Kidney (tissue), 14 donors: ENCODE data around the gene USP40. TPM values are rescaled to one million over a fixed set of nuclear protein-coding genes. Genes with fewer than 3 reads are reported as not detected.

ENCODE experiments used
- DNase-seq, 5 donors: peaks; one replicate each; pipeline ENCODE4 v3.0.0-alpha.2; 2013 to 2020
- FAIRE-seq: peaks from 2 replicates; lab custom pipeline; 2012; peaks lifted over from hg19 to GRCh38; lab: Jason Lieb, UNC
- H3K27ac ChIP-seq, 2 donors: one replicate each; pipeline ENCODE4 v1.7.0; 2013; ENCODE audit warnings: low read depth in 2 of 2, low read length in 2 of 2, inconsistent platforms in 1 of 2
- H3K27me3 ChIP-seq: one replicate; pipeline ENCODE4 v1.7.1; 2013; ENCODE audit warnings: low read length, inconsistent platforms; ENCODE audit not compliant: control insufficient read depth, insufficient read depth
- H3K36me3 ChIP-seq, 3 donors: one replicate each; pipeline versions ENCODE4 v1.7.0 to v1.7.1; 2013; ENCODE audit warnings: low read length in 3 of 3, control low read depth in 1 of 3, inconsistent platforms in 1 of 3; ENCODE audit not compliant: insufficient read depth in 3 of 3, control insufficient read depth in 2 of 3
- H3K4me1 ChIP-seq, 3 donors: one replicate each; pipeline versions ENCODE4 v1.7.0 to v1.7.1; 2013; ENCODE audit warnings: low read length in 3 of 3, inconsistent platforms in 1 of 3, low read depth in 1 of 3; ENCODE audit not compliant: control insufficient read depth in 2 of 3, insufficient read depth in 2 of 3
- H3K4me3 ChIP-seq, 3 donors: one replicate each; pipeline versions ENCODE4 v1.7.0 to v1.8.1; 2013; ENCODE audit warnings: low read length in 3 of 3, control low read depth in 1 of 3, inconsistent platforms in 1 of 3
- H3K9ac ChIP-seq, 3 donors: one replicate each; pipeline versions ENCODE4 v1.7.0 to v1.7.1; 2013; ENCODE audit warnings: low read length in 3 of 3, control low read depth in 1 of 3, inconsistent platforms in 1 of 3
- H3K9me3 ChIP-seq, 3 donors: one replicate each; pipeline versions ENCODE4 v1.7.0 to v1.7.1; 2013; ENCODE audit warnings: low read length in 3 of 3, control low read depth in 1 of 3, inconsistent platforms in 1 of 3; ENCODE audit not compliant: control insufficient read depth in 2 of 3, insufficient read depth in 1 of 3
- intact Hi-C: fragments of 100-400 bp; cut with DNase I; formaldehyde crosslinking; loops from one replicate; pipeline ENCODE4 v1.11.1; 2022
- polyA plus RNA-seq: library from polyadenylated mRNA; stranded (reverse); fragments of 350-450 nt; fragmentation: Illumina TruSeq; extraction: RNeasy Lipid Tissue Mini Kit (QIAGEN cat#74804); gene quantifications from one replicate; pipeline ENCODE4 v1.2.3, GENCODE V29; 2014; ENCODE audit warnings: low read depth, low replicate concordance; ENCODE audit not compliant: insufficient read depth
- total RNA-seq: library from RNA; stranded (reverse); fragmentation: NEBNext Ultra II Directional; extraction: Animal tissue kit (Norgen Biotek cat#: 25700); gene quantifications from one replicate; pipeline ENCODE4 v1.2.1, GENCODE V29; 2021
- TF ChIP-seq, protein P1 (sequence below): IDR thresholded peaks from 3 replicates; pipeline ENCODE4 v1.5.1; 2012; ENCODE audit warnings: mild to moderate bottlenecking, moderate library complexity, borderline replicate concordance; ENCODE audit not compliant: insufficient read depth; ENCODE audit errors: extremely low read depth
- donor health status: control.
- donor health status: control.
- donor health status: control.
- donor health status: control.
- donor health status: control.
- donor health status: DM: yes; HTN: yes; CAD: no.
- donor health status: Normal renal cell carcinoma (clear cell type).

The USP40 gene
- total and polyA plus RNA-seq, 2 donors from 2014 or later = 28.5 to 51.6 TPM

DNA sequence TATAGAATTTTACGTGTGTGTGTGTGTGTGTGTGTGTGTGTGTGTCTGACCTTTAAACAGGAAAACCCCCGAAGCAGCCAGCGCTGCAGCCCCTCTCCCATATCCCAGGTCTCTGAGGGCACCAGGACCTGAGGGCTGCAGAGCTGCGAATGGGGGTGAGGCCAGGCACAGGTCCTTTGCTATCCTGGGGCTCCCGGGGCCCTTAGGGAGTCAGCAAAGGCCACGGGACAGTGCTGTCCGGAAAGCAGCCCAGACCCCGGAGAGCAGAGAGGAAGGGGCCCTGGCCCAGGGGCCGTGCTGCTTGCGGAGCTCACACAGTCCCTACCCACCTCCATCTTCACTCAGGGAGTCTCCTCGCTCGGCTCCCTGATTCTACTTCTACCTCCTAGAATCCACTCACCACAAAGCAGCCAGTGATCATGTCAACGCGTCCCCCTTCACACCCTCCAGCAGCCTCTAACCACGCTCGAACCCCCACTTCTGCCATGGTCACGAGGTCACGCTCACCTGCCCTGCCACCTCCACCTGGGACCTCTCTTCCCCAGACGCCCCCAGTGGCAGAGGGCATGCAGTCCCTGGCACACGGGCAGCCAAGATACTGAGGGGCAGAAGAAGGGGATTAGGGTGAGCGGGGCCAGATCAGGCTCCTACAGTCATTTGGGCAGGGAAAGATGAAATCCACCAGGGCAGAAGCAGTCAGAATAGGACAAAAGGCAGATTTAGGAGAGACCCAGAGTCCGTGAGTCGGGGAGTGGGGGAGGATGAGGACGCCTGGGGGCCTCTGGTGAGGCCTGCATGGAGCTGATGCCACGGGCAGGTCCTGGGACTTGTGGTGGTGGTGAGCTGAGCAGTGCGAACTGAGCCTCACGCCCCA is 86.7 kb downstream of the USP40 start:
- intact Hi-C loops = no loop called here
- Histone ChIP-seq H3K4me3 (no peak overlapping the region), H3K27ac (no peak overlapping the region), H3K9ac (no peak overlapping the region), H3K9me3 (no peaks in the 10 kb centered on the region), H3K36me3 (peaks cover 0 to 27% (median 21%) of the 10 kb centered on the region in 3 donors), H3K27me3 (no peaks in the 10 kb centered on the region), H3K4me1 (no peaks in the 10 kb centered on the region)
- FAIRE-seq (no peak), DNase-seq (no peak)
- TF ChIP-seq, protein P1, sequence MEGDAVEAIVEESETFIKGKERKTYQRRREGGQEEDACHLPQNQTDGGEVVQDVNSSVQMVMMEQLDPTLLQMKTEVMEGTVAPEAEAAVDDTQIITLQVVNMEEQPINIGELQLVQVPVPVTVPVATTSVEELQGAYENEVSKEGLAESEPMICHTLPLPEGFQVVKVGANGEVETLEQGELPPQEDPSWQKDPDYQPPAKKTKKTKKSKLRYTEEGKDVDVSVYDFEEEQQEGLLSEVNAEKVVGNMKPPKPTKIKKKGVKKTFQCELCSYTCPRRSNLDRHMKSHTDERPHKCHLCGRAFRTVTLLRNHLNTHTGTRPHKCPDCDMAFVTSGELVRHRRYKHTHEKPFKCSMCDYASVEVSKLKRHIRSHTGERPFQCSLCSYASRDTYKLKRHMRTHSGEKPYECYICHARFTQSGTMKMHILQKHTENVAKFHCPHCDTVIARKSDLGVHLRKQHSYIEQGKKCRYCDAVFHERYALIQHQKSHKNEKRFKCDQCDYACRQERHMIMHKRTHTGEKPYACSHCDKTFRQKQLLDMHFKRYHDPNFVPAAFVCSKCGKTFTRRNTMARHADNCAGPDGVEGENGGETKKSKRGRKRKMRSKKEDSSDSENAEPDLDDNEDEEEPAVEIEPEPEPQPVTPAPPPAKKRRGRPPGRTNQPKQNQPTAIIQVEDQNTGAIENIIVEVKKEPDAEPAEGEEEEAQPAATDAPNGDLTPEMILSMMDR = no peak

DNA sequence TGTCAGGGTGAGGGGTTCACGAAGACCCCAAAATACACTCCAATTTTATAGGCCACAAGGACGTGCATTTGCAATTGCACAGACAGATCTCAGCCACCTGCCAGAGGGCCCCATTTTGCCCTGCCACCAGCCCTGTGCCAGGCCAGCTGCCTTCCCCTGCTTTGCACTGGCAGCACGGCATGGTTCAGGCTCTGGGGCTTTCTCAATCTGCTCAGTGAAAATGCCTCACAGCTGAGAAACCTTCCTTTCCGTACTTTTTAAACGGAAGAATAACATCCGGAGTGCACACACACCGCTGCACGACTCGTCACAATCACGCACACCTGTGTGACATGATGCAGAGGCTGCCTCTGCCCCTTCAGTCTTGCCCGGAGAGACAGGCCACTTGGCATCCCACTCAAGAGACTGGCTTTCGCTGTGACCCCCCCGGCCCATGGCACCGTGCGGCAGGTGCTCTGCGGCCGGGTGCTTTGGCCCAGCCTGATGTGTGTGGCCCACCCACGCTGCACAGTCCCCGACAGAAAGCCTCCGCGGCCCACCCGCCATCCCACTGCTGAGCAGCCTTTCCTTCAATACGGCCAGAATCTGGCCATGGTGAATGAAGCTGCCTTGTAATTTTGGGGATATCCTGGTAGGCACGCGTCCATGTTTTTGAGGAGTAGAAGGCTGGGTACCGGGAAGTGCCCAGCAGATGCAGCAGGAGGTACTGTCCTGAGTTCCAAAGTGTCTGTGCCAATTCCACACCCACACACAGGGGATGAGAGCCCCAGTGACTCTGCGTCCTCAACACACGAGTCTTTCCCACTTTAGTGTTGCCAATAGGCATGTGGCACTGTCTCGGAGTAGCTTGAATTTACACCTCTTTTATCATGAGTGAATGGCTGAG is 88.8 kb downstream of the USP40 start:
- Histone ChIP-seq H3K4me3 (no peak overlapping the region), H3K27ac (no peak overlapping the region), H3K9ac (no peak overlapping the region), H3K9me3 (peaks cover 0 to under 1% (median 0%) of the 10 kb centered on the region in 3 donors), H3K4me1 (no peaks in the 10 kb centered on the region), H3K27me3 (no peaks in the 10 kb centered on the region), H3K36me3 (peaks cover 0 to 27% (median 14%) of the 10 kb centered on the region in 3 donors)
- FAIRE-seq = no peak
- no peak for DNase-seq
- TF ChIP-seq, protein P1 = no peak
- intact Hi-C loops = no loop called here

DNA sequence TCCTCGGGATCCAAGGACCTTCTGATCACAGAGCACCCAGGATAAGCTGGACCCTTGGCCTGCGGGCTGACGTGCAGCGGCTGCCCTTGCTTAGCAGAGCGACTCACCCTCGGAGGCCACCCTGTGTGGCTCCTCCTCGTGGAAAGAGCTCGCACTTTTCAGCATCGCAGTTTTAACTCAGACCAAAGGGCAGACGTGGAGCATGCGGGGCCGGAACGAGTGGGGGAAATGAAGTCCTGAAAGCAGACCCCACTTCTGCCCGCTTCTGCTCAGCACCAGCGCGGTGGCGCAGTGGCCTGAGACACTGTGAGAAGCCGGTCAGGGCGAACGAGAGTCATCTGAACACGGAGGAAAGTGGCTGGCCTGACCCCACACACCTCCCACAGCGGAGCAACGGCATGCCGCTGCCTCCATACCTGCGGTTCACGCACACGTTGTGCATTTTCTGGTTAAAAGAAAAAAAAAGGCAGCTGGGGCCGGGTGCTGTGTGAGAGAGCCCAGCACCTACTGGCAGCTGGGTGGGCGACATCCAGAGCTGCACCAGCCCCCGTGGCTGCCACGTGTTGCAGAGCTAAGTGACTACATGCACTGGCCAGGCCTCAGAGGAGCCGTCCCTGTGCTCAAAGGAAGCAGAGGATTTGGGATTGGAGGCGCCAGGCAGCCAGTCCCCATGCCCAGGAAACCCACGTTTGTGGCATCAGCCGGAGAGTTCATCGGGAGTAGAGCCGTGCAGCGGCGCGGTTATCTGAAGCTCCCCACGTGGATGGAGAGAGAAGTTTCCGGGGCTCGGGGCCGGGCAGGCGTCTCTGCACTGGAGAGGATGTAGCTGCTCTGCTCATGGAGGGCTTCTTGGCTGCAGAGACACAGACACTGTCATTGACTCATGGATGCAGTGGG is 89.7 kb downstream of the USP40 start:
- Histone ChIP-seq H3K36me3 (peaks cover 0 to 20% (median 11%) of the 10 kb centered on the region in 3 donors), H3K4me1 (no peaks in the 10 kb centered on the region), H3K9ac (no peak overlapping the region), H3K9me3 (peaks cover 0 to 5% (median 0%) of the 10 kb centered on the region in 3 donors), H3K27me3 (no peaks in the 10 kb centered on the region), H3K4me3 (no peak overlapping the region), H3K27ac (no peak overlapping the region)
- intact Hi-C loops = no loop called here
- DNase-seq (no peak), FAIRE-seq (no peak)
- TF ChIP-seq, protein P1 = no peak
